ES-I3 (cell line): Measurements from ENCODE around the gene OXGR1.

Experiments
- H3K36me3 ChIP-seq: 2 replicates; pipeline ENCODE4 v1.6.1; 2013; ENCODE audit warnings: mild to moderate bottlenecking, low read length, control low read depth, moderate library complexity; ENCODE audit not compliant: insufficient read depth
- H3K4me1 ChIP-seq: 2 replicates; pipeline ENCODE4 v1.6.1; 2013; ENCODE audit warnings: mild to moderate bottlenecking, control low read depth, low read length; ENCODE audit not compliant: insufficient read depth
- H3K9ac ChIP-seq: 2 replicates; pipeline ENCODE4 v1.6.1; 2013; ENCODE audit warnings: low read depth, mild to moderate bottlenecking, low read length, moderate library complexity
- H3K9me3 ChIP-seq: 2 replicates; pipeline ENCODE4 v1.6.1; 2013; ENCODE audit warnings: mild to moderate bottlenecking, low read length, moderate library complexity; ENCODE audit not compliant: control insufficient read depth, insufficient read depth

OXGR1 gene

DNA sequence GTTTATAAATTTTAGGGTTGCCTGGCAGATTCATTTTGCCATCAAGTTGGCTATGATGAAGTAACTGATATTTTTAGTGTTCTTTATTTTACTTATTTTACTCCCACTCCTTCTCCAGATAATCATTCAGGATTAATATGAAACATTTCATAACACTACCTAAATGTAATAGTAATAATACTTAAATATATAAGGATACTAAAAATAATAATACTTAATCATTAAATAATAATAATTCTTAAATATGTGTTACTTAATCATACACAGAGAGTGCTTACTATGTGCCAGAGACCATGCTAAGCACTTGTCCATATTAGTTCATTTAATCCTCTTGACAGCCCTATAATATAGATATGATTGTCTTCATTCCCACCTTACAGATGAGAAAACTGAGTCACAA is 23.0 kb upstream of the OXGR1 start:
- Histone ChIP-seq H3K36me3 (no peaks in the 10 kb centered on the region), H3K9ac (no peak overlapping the region), H3K9me3 (no peaks in the 10 kb centered on the region), H3K4me1 (peaks cover 7% of the 10 kb centered on the region; the same call in 1 of the 2 replicates)

DNA sequence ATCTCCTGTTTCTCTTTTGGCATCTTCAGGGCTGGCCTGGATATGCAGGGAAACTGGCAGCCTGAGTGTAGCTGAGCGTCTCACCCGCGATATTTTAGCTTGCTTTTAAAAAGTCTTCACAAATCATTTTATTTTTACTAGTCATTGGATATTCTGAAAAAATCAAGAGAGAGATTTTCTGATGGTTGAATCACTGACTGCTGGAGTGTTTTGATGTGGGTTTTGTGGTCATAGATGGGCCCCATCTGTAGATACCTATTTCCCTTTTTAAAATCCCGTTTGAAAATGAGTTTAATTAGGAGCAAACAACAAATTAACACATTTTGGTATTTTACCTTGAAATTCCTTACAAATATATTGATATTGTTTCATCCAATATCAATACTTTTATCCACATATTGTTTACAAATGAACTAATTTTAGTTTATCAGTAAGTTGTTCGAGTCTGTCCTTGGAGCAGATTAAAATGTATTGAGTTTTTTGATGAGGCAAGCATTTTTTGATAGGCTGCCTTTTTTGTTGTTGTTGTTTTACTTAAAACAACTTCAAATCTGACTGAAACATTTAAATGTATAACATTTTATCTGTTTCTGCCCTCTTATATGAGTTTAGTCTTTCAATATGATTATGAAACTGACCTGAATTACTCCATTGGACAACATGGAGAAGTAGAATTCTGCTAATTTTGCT is 21.5 kb upstream of the OXGR1 start:
- no peaks in the 10 kb centered on the region for H3K9me3 ChIP-seq

DNA sequence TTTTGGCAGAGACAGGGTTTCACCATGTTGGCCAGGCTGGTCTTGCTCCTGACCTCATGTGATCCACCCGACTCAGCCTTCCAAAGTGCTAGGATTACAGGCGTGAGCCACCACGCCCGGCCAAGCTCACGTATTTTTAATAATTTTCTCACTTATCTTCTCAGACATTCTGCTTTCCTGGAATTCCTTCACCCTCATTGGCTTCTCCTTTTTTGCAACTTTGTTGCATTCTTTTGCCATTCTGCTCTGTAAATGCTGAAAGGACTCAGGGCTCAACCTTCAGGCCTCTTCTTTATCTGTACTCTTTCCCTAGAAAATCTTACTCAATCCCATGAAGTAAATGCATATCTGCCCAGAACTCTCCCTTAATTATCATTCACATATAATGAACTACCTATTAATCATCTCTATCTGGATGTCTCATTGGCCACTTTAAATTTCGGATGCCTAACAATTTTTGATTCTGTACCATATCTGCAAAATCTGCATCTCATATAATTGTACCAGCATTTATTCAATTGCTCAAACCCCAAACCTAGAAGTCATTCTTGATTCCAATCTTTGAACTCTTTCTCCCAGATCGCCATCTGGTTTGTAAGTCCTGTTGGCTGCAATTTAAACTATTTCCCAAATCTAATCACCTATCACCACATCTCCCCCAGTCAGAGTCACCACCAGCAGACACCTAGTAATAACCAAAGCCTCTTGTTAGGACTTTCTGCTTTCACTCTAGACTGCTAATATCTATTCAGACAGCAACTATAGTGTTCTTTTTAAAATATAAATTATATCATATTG is 18.2 kb upstream of the OXGR1 start:
- H3K9ac ChIP-seq, result no peak overlapping the region
- no peaks in the 10 kb centered on the region for H3K9me3 ChIP-seq
- no peaks in the 10 kb centered on the region for H3K4me1 ChIP-seq
- H3K36me3 ChIP-seq, result no peaks in the 10 kb centered on the region

More for the DNA sequence above, 21.5 kb upstream of the OXGR1 start:
- Histone ChIP-seq H3K4me1 (peaks cover 7% of the 10 kb centered on the region; the same call in 1 of the 2 replicates), H3K9ac (no peak overlapping the region), H3K36me3 (no peaks in the 10 kb centered on the region)

DNA sequence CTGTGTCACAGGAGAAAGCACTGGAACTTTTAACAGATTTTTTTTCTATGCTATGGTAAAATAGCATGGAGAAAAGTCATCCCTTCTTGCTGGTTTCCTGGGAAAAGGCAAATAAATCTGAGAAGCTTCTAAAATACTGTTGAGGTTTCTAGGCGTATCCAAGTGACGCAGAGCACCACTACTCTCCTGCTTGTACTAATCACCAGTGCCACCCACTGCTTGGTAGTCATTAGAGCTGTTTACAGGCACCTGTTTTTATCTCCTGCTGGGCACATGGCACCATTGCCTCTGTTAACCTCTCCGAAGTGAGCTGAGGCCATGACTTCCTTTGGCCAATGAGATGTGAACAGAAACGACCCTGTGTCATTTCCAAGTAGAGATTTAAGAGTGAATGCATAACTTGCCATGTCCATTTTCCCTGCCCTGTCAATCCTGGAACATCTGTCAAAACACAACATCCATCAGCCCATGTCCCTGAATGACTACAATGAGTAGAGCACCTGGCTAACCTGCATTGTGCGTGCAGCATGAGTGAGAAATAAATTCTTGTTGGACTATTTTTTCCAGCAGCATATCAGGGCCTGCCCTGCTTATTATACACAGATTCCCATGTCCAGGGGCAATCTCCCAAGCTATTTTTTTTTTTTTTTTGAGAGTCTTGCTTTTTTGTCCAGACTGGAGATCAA is 17.3 kb upstream of the OXGR1 start:
- no peaks in the 10 kb centered on the region for H3K36me3 ChIP-seq
- no peak overlapping the region for H3K9ac ChIP-seq
- H3K9me3 ChIP-seq, result no peaks in the 10 kb centered on the region
- H3K4me1 ChIP-seq, result no peaks in the 10 kb centered on the region

DNA sequence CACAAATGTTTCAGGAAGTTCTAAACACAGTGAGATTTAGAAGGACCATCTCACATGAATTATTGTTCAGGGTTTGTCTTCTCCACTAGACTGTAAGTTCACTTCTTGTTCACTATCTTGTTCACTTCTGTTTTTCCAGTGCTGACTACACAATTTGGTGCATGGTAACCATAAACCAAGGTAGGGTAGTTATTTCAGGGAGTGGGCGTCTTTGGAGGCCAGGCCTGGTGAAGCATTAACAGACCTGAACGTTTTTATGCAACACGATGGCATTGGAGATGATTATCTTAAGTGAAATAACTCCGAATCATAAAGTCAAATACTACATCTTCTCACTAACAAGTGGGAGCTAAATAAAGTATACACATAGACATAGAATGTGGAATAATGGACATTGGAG is 14.4 kb upstream of the OXGR1 start:
- H3K9me3 ChIP-seq, result no peaks in the 10 kb centered on the region
- H3K36me3 ChIP-seq, result no peaks in the 10 kb centered on the region
- H3K4me1 ChIP-seq, result no peaks in the 10 kb centered on the region
- H3K9ac ChIP-seq, result no peak overlapping the region

DNA sequence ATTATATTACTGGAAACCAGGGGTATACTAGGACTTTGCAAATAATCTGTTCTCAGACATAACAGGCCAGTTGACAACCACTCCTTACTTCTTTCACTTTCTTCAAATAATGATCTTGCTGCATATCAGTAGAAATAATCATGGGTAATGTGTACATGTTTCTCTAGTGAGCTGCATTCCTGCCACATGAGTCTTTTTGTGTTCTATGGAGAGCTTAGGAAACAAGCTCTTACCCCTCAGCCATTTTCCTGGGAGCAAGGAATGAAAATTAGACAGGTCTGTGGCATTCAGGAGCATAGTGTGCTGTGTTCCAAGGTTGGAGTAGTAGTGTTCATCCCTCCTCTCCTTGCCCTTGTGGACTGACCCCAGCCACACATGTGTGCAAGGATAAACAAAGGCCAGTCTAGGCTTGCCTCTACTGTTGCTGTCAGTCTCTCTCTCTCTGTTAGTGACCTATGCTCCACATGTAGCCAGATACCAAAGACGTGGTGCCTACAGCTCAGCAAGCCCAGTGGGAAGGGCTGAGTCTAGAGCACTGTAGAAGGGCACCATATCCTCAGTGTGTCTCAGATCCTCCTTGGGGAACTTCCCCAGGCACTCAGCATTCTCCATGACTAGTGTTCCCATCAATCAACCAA is 11.5 kb upstream of the OXGR1 start:
- H3K9ac ChIP-seq, result no peak overlapping the region
- no peaks in the 10 kb centered on the region for H3K9me3 ChIP-seq
- H3K4me1 ChIP-seq, result no peaks in the 10 kb centered on the region
- no peaks in the 10 kb centered on the region for H3K36me3 ChIP-seq

DNA sequence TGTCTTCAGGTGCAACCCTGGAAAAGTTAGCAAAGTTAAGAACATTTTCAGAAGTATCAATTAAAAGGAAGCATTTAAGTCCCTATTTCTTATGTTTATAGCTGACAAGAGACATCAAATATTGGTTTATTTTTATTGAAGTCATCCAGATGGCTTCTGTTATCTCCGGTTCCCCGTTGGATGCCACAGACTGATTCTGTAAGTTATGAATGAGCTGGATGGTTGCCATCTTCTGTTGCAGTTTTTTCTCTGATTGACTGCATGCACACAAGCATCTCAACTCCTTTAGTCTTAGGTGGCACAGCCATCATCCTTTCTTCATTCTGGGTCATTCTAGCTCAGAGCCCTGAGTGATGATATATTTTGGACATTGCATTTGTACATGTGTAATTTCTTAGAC is 10.6 kb upstream of the OXGR1 start:
- no peaks in the 10 kb centered on the region for H3K4me1 ChIP-seq
- H3K9ac ChIP-seq, result no peak overlapping the region
- no peaks in the 10 kb centered on the region for H3K9me3 ChIP-seq
- H3K36me3 ChIP-seq, result no peaks in the 10 kb centered on the region

DNA sequence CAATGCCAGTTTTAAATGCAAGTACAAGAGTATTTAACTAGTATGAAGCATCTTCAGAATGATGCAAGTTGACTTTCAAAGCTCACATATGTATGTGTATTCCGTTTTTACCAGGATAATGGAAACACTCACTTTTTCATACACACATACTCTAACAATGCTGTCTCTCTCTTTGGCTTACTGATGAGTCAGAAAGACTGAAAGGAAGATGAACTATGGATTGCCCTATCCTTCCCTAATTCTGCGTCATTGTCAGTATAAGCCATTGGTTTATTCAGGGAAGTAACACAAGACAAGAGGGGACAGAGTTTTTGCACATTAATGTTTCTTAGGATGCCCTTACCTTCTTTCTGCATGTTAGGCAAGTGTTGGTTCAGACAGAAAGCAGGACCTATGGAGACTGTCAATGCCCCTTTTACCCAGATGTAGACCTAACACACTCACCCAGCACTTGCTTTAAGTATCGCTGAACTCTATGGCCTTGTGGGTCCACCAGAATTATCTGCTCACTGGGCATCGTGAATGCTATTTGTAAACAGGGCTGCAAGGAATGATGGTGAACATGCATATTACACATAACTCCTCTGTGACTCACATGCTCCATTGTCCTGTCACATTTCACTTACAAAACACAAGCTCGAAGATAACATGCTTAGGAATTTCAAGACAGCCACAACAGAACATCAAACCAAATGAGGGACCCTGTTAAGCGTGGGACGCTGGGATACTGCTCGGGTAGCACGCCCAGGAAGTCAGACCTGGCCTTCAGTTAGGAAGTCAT is 10.0 kb upstream of the OXGR1 start:
- Histone ChIP-seq H3K9ac (no peak overlapping the region), H3K4me1 (no peaks in the 10 kb centered on the region), H3K36me3 (no peaks in the 10 kb centered on the region), H3K9me3 (no peaks in the 10 kb centered on the region)

DNA sequence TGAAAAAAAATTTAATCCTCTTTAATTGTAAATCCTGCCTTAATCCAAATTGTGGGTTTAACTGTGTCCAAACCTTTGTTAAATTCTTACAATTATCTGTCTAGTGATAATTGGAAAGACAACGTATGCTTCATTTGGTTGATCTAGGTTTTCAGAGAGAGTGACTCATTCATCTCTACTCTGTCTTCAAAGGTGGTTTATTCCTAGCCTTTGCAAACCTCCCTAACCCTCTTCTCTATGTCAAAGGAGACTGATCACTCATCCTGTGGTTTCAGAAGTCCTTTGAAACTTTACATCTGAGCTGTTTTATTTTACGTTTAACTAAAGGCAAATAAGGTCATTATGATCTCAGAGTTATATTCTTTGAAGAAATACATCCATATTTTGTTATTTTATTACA is 8.8 kb upstream of the OXGR1 start:
- no peaks in the 10 kb centered on the region for H3K4me1 ChIP-seq
- no peaks in the 10 kb centered on the region for H3K36me3 ChIP-seq
- no peaks in the 10 kb centered on the region for H3K9me3 ChIP-seq
- H3K9ac ChIP-seq, result no peak overlapping the region

DNA sequence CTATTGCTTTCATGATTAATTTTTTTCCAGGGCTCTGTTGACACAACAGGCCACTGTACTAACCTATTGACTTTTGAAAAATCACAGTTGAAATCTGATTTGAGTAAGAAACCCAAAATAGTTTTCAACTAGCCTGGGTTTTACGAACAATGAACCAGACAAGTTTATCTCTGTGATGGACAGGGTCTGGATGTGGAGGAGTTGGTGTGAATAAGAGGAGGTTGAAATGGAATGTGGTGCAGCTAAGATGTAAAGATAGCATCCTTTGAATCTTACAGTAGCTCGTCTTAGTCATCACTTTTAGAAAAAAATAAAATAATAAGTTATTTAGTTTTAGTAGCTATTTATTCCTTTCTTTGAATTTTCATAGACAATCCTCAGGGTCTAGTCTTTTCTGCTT is 8.3 kb upstream of the OXGR1 start:
- no peak overlapping the region for H3K9ac ChIP-seq
- H3K9me3 ChIP-seq, result no peaks in the 10 kb centered on the region
- H3K4me1 ChIP-seq, result no peaks in the 10 kb centered on the region
- H3K36me3 ChIP-seq, result no peaks in the 10 kb centered on the region

DNA sequence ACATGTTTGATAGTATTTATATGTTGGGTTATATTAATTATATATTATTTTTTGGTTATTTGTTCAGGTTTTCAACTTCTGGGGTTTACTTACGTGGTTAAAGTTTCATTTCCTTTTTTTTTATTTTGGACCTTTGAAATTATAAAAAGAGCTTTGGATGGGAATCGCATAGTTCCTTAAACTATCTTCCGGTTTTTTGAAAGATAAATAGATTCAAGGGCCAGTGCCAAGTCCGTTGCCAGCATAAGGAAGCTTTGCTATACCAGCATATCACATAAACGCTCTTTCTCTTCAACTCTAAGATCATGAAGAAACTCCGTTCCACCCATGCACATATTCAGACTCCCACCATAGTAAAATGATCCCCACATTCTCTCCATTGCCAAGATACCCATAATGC is 7.4 kb upstream of the OXGR1 start:
- H3K9me3 ChIP-seq, result no peaks in the 10 kb centered on the region
- H3K9ac ChIP-seq, result no peak overlapping the region
- H3K36me3 ChIP-seq, result no peaks in the 10 kb centered on the region
- no peaks in the 10 kb centered on the region for H3K4me1 ChIP-seq

DNA sequence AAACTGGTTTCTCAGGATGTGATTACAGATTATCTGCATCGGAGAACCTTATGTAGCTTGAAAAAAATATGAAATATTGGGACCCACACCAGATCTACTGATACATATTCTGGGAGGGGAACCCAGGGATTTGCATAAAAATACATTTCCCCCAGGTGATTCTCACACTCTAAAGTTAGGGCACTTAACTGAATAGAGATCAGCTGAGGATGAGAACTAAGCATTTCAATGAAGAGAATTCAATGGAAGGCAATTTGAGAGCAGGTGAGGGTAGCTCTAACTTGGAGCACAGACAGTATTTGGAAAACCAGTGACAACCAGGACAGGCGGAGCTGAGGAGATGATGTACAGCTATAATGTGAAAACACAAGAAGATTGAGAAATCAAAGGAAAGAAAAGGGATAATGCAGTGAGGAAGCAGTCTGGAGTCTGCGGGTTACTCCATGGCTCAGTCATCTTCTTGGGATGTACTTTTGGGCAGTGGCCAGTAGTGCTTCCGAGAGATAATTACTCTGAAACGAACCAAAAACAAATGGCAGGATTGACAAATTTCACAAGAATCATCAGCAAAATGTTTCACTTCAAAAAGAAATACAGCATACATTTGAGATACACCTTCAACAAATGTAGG is 6.1 kb upstream of the OXGR1 start:
- Histone ChIP-seq H3K9ac (no peak overlapping the region), H3K4me1 (no peaks in the 10 kb centered on the region), H3K36me3 (no peaks in the 10 kb centered on the region), H3K9me3 (no peaks in the 10 kb centered on the region)

DNA sequence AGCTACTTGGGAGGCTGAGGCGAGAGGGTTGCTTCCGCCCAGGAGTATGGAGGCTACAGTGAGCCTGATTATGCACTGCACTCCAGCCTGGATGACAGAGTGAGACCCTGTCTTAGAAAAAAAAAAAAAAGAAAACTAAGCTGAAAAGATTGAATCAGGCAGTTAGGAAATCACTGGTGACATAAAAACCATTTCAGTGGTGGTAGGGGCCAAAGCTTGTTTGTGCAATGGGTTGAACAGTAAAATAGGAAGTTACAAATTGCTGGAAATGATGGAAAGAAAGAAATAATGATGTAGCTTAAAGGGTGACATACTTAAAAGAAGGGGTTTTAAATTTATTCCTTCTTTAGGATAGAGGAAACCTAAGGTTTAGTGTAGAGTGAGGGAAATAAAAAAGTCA is 4.8 kb upstream of the OXGR1 start:
- Histone ChIP-seq H3K9ac (no peak overlapping the region), H3K9me3 (no peaks in the 10 kb centered on the region), H3K36me3 (no peaks in the 10 kb centered on the region), H3K4me1 (no peaks in the 10 kb centered on the region)
